ENCODE measurements around the gene SCAF8.
"Not testable (repeated sequence)": the region's sequence is repeated elsewhere in the genome, so short reads cannot be mapped to it uniquely, and the experiment has no call there.

Gene SCAF8

DNA sequence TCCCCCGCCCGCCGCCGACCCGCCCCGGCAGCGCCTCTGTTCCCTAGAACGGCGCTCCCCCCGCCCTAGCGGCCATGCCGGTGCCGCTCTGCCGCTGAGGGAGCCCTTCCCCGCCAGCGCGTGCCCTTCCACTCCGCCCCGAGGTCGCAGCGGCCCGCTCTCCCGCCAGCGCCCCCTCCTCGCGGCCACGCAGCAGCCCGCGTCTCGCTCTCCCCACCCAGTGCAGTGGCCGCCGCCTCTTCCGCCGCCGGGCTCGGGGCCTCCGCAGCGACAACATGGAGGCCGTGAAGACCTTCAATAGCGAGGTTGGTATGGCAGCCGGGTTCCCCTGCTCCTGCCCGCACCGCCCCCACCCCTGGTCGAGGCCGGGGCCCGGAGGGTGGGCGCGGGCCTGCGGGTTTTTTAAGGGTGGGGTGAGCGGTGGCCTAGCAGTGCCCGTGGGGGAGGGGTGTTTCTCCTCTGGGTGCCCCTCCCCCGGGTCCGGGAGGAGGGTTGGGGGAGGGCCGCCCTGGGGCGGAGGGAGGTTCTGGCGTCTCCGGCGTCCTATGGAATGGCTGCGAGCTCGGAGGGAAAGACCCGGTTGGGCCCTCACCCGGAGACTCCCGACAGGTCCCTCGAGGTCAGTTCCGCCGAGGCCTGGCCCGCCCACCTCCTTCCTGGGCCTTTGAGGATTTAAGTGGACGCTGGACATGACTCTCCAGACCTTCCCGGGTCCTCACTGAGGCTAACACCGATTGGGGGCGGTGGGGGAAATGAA, 588 bp downstream of the SCAF8 start:
- Histone ChIP-seq H3K27ac (peak overlapping the region; percentile 99 to 100), H3K4me3 (peak overlapping the region; percentile 97)
- TF ChIP-seq, protein P1, sequence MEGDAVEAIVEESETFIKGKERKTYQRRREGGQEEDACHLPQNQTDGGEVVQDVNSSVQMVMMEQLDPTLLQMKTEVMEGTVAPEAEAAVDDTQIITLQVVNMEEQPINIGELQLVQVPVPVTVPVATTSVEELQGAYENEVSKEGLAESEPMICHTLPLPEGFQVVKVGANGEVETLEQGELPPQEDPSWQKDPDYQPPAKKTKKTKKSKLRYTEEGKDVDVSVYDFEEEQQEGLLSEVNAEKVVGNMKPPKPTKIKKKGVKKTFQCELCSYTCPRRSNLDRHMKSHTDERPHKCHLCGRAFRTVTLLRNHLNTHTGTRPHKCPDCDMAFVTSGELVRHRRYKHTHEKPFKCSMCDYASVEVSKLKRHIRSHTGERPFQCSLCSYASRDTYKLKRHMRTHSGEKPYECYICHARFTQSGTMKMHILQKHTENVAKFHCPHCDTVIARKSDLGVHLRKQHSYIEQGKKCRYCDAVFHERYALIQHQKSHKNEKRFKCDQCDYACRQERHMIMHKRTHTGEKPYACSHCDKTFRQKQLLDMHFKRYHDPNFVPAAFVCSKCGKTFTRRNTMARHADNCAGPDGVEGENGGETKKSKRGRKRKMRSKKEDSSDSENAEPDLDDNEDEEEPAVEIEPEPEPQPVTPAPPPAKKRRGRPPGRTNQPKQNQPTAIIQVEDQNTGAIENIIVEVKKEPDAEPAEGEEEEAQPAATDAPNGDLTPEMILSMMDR (IDR thresholded peaks at IDR 0.05) = no peak
- peak; percentile 98 for DNase-seq (ENCODE audit: low spot score)

DNA sequence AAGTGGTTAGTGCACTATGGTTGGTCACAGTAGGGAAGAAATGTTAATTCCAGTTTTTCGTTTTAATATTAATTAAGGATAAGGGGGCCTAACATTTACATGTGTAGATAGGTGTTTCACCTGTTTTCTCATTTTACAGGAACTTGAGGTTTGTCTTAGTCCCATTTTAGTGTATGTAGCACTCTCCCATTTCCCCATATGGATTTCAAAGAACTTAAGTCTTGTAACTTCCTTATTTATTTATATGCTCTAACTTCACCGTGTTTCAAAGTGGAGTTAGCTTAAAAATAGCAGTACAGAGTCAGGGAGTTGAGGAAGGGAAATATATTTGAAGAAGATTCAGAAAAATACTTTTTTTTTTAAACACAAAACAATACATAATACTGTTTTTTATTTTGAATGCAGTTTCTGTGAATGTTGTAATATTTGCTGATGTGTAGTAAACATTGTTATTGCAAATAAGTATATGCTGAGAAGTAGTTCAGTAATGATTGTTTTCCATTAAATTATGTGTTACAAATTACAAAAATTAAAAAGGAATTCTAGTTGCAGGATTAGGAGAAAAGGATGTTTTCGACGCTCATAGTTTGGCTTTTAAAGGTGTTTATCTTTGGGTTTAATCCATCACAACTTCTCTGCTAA, 3.5 kb downstream of the SCAF8 start:
- Histone ChIP-seq H3K4me3 (no peak overlapping the region), H3K27ac (no peak overlapping the region)
- DNase-seq (ENCODE audit: low spot score) = no peak
- TF ChIP-seq, protein P1 (IDR thresholded peaks at IDR 0.05) = no peak

DNA sequence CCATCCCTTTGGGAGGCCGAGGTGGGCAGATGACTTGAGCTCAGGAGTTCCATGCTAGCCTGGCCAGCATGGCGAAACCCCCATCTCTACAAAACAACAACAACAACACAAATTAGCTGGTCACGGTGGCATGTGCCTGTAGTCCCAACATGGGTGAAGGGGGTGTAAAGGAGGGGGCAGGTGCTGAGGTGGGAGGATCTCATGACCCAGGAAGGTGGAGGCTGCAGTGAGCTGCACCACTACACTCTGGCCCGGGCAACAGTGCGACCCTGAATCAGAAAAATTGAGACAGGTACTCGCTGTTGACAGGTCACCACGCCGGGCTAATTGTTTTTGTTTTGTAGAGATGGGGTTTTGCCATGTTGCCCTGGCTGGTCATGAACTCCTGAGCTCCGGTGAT, 4.2 kb downstream of the SCAF8 start:
- Histone ChIP-seq H3K4me3 (peak overlapping the region; percentile 11), H3K27ac (peak overlapping the region in 1 of 2 donors; percentile 18)
- TF ChIP-seq, protein P1 (IDR thresholded peaks at IDR 0.05) = no peak
- DNase-seq (ENCODE audit: low spot score) = no peak

DNA sequence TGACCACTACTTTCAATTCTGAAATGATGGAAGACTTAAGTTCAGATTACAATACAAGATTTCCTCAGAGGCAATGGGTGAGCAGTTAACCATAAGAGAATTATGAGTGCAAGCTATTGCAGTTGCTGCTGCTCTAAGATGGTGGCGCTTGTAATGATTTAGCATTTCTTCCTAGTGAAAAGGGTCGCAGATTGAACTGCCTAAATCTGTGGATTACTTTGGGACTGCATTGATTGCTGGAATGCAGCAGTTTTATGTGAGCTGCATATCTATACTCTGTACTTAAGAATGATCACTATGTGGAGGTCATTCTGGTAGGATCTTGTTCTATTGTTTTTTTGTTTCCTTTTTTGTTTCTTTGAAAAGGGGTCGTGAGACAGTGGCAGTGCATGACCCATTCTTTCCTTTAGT, 5.3 kb downstream of the SCAF8 start:
- TF ChIP-seq, protein P1 (IDR thresholded peaks at IDR 0.05) = no peak
- Histone ChIP-seq H3K27ac (no peak overlapping the region), H3K4me3 (peak overlapping the region; percentile 31)
- no peak for DNase-seq (ENCODE audit: low spot score)

DNA sequence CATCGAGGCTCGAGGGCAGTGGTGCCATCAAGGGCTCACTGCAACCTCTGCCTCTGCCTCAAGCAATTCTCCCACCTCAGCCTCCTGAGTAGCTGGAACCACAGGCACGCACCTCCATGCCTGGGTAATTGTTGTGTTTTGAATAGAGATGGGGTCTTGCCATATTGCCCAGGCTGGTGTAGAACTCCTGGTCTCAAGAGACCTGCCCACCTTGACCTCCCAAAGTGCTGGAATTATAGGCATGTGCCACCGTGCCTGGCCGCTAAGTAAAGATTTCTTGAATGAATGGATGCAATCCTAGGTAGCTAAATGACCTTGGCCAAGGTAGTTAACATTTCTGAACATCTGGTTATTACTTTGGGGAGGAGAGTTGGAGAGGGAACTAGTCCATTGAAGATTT, 7.4 kb downstream of the SCAF8 start:
- no peak overlapping the region for H3K4me3 ChIP-seq
- TF ChIP-seq, protein P1 (IDR thresholded peaks at IDR 0.05) = no peak
- no peak overlapping the region for H3K27ac ChIP-seq
- no peak for DNase-seq (ENCODE audit: low spot score)

DNA sequence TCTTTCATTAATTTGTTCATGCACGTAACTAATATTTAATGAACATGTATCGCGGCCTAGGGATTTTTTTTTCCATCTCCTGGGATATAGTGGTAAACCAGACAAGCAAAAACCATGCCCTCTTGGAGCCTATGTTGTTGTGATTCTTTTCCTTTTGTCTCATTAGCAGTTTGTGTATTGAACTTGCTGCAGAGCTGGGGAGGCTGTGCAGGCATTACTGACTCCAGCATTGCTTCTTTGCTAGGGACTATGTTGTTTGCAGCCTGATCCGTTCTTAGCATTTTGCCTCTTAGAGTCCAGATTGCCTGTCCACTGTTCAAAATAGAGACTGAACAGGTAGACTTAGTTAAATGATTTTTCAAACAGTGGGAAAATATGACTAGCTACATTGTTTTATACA, 9.7 kb downstream of the SCAF8 start:
- DNase-seq (ENCODE audit: low spot score) = no peak
- no peak overlapping the region for H3K27ac ChIP-seq
- no peak overlapping the region for H3K4me3 ChIP-seq
- TF ChIP-seq, protein P1 (IDR thresholded peaks at IDR 0.05) = no peak

DNA sequence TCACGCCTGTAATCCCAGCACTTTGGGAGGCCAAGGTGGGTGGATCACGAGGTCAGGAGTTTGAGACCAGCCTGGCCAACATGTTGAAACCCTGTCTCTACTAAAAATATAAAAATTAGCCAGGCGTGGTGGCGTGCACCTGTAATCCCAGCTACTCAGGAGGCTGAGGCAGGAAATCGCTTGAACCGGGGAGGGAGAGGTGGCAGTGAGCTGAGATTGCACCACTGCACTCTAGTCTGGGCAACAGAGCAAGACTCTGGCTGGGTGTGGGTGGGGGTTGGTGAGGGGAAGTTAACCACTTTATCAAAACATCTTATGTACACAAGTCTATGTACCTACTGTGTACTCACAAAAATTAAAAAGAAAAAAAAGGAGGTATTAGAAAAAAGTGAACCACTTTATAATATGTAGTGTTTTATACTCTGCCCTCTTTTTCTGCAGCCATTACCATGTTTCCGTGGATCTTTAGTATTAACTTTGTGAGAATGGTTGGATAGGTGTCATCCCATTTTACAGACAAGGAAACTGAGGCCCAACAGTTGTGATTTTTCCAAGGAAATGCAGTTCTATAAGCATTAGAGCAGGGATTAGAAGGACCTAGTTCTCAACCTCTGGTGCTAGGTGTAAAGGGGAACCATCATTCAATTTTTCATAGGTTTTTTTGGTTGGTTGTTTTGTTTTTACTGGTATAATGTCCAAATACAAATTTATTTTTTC, 11.0 kb downstream of the SCAF8 start:
- H3K27ac ChIP-seq; DNase-seq (ENCODE audit: low spot score); H3K4me3 ChIP-seq: not testable (repeated sequence)

All from coronary artery (tissue), 2 donors.